GM20431 (cell line): ENCODE results near the gene MICAL2.

Experiments
- in situ Hi-C: fragments of 300-500 bp; cut with MseI, MboI; formaldehyde crosslinking; loops from one replicate; pipeline ENCODE4 v1.15.0; 2020; ENCODE audit warnings: low sequenced_read_pairs; ENCODE audit not compliant: unreplicated experiment

Gene MICAL2

DNA sequence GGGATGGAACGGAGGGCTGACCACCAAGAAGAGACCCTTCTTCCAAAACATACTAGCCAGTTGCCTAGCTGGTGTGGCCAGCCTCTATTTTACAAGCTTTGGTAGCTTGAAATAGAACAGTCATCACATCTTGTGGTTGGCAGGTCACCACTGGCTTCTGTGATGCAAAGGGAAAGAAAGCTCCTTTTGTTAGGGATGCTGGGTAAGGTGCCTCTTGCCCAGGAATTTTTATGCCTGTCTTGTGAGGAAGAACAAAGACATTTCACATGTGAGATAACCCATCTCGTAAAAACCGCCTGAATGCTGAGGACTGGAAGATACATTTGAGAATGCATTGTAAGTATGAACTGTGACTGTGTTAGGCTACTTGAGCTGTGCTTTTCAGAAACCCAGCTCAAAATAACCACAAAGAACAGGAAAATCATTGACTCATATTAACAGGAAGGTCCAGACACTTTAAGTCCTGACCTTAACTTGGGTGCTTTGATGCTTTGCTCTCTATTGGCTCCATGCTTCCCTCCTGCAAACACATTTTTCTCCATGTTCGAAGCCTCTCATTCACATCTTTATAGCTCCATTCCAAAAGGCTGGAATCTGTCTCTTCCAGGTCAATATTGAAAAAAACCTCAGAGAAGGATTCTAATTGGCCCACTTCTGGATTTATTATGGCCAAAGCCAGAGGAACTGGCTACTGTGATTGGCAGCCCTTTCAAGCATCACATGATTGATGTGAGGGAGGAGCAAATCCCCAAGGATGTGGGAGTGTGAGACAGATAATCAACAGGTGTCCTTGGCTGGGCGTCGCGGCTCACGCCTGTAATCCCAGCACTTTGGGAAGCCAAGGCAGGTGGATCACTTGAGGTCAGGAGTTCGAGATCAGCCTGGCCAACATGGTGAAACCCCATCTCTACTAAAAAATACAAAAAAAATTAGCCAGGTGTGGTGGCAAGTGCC lies 53.9 kb downstream of the MICAL2 start:
- in situ Hi-C loops = no loop called here

DNA sequence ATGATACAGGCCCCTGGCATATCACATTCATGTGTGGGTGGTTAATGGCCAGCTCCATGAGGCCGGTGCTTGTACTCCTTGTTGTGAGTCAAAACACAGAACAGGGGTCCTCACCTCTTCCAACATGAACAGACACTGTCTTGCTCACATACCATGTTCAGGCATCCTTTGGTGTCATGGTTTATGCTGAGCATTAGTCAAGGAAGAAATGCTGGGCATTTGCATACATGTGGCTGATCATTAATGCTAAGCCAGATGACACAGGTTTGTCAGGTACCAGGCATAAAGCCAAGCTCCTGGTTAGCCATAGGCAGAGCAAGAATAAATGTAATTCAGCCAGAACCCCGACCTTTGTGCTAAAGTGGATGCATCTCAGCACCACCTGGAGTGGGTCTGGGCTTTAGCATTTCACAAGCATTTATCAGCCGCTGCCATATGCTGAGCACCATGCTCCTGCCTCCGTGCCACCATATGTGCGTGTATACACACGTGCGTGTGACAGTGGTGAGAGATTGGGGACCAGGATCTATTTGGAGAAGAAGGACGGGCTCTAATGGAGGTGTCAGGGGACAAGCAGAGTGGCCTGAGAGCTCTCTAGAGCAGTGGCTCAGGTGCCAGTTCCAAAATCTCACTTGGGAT lies 55.0 kb downstream of the MICAL2 start:
- in situ Hi-C loops = no loop called here

GRCh38 chr11:12166299-12167060 lies 56.1 kb downstream of the MICAL2 start:
- in situ Hi-C loops = no loop called here

DNA sequence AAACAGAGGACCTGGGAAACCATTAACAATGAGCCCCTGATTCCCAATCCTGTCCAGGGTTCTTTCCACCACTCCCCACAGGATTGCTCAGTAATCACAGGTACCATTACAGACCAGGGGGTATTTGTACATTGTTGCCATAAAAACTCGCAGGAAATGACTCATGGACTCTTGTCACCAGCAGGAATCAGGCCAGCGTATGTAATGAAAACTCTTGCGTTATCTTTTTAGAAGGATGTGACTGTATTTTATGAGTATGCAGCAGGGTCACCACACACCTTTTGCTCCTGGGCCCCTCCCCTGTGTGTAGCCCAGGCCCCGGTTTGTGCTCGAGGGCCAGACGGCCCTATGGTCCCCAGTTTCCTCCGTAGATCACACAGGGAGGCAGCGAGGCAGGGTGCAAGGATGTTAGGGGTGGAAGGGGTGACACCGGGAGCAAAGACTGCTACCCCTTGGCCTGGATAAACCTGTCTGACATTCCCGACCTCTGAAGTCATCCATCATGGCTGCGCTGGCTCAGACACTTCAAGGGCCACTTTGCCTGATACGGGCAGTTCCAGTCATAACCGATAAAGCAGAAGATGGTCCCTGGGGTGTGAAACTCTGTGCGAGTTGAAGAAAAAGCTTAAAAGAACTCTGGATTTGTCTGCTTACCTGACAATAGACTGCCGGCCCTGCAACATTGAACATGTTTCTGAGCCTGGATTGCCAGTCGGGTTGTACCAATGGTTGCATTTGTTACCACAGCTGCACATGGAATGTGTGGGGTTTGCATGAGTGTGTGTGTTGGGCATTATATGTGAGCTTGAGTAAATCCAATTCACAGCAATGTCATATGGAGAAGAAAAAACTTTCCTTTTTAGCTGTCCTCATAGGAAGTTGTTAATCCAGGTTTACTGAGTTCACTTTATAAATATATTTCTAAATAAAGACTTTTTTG lies 56.9 kb downstream of the MICAL2 start:
- in situ Hi-C loops = no loop called here

GRCh38 chr11:12168114-12168513 lies 57.7 kb downstream of the MICAL2 start:
- in situ Hi-C loops = no loop called here

GRCh38 chr11:12169822-12170221 lies 59.4 kb downstream of the MICAL2 start:
- in situ Hi-C loops = no loop called here

- in situ Hi-C loops = no loop called here
Measured at GRCh38 chr11:12170501-12170900, 60.1 kb downstream of the MICAL2 start.

DNA sequence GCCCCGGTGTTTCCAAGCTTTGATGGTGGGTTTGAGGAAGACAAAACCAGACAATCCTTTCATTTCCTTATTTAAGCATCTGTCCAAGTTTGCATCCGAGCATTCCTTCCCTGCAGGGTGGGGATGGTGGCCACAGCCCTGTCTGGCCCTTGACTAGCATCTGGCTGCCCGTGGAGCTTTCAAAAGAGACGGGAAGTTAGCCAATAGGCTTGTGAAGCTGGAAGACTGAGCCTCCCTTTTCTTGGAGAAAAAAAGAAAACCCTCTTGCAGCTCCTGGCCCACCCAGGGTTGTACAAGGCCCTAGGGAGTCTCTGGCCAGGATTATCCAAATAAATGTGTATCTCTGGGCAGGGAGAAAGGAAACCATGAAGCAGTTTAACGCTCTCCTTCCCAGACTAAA lies 60.6 kb downstream of the MICAL2 start:
- in situ Hi-C loops = no loop called here

DNA sequence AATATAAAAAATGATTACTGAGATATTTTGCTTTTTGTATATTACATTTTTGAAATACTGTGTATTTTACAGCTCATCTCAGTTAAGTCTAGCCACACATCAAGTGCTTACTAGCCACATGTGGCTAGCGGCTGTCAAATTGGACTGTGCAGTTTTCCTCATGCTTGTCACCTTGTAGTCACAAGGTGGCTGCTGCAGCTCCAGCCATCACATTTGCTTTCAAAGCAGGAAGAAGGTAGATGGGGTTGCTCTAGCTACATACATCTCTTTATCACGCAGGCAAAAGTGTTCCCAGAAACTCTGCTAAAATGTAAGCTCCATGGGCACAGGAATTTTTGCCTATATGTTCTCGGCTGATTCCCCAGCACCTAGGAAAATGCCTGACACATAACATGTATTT lies 61.5 kb downstream of the MICAL2 start:
- in situ Hi-C loops = no loop called here

DNA sequence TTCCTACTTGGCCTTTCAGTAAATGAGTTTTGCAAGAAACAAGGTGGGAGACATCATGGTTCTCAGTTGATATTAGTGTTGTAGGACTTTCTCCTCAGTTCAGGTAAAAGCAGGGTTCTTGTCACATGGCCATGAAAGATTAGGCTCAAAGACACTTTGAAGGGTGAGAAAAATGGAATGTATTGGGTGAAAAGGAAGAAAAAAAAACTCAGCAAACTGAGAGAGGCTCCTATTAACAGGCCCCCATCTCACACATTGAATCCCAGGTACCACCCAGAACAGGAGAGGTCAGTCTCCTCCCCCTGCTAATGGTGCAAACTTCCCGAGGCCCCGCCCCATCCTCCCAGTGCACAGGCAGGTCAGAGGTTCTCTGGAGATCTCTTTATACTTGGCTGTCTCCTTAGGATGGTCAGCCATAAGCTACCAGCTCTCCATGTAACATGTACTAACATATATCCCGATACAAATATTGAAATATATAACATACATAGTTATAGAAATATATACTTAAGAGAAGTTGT lies 62.2 kb downstream of the MICAL2 start:
- in situ Hi-C loops = no loop called here

DNA sequence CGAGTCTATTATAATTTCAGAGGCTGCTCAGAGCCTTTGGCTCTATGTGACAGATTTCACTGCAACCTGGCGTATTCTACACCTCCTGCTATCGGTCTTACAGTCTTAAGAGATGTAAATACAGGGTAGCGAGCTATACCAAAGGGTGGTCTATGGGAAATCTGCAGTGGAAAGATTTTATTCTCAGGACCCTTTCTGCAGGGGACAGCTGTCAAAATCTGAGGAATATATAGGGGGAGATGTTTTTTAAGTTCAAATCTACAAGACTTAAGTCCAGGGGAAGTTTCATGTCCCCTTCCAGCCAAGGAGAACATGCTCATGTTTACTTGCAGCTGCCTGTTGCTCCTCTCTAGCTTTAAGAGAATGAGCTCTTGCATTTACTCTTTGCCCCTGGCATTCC lies 62.7 kb downstream of the MICAL2 start:
- in situ Hi-C loops = no loop called here

- in situ Hi-C loops = no loop called here
Measured at GRCh38 chr11:12174128-12174476, 63.7 kb downstream of the MICAL2 start.

DNA sequence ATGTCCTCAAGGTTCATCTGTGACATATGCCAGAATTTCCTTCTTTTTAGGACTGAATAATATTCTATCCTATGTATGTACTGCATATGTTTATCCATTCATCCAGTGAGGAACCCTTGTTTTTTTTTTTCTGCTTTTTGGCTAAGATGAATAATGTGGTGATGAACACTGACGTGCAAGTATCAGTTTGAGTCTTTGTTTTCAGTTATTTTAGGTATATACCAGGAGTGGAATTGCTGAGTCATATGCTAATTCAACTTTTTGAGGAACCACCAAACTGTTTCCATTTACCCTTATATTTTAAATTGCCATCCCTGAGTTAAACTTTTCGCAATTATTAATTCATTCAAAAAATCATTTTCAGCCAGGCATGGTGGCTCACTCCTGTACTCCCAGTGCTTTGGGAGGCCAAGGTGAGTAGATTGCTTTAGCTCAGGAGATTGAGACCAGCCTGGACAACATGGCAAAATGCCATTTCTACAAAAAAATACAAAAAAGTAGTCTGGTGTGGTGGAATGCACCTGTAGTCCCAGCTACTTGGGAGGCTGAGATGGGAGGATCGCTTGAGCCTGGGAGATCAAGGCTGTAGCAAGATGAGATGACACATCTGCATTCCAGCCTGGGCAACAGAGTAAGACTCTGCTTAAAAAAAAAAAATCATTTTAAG lies 64.2 kb downstream of the MICAL2 start:
- in situ Hi-C loops = no loop called here

DNA sequence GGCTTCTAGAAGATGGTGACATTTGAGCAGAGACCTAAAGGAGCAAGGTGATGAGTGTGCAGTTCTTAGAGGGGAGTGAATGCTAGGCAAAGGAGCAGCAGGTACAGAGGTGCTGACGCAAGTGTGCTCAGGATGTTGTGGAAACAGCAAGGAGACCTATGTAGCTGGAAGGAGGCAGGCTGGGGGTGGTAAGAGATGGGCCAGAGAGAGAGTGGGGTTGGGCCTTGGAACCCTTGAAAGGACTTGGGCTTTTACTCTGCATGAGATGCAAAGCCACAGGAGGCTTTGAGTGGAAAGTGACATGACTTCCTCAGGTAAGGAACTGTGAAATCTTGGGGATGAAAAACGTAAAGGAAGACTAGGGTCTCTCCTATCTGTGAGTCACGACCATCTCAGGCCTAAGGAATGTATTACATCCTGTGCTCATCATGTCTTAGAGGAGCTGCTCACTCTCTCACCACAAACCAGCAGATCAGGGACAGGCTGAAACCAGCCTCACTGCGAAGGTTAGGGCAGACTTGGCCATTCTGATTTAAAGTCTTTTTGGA lies 65.4 kb downstream of the MICAL2 start:
- in situ Hi-C loops = no loop called here

DNA sequence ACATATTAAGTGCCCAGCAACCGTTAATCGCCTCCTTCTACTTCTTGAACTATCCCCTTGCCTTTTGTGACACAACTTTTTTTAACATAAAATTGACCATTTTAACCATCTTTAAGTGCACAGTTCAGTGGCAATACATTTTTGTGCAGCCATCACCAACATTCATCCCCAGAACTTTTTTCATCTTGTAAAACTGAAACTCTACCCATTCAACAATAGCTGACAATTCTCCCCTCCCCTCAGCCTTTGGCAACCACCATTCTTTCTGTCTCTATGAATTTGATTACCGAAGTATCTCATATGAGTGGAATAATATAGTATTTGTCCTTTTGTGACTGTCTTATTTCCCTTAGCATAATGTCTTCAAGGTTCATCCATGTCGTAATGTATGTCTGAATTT lies 66.0 kb downstream of the MICAL2 start:
- in situ Hi-C loops = no loop called here

DNA sequence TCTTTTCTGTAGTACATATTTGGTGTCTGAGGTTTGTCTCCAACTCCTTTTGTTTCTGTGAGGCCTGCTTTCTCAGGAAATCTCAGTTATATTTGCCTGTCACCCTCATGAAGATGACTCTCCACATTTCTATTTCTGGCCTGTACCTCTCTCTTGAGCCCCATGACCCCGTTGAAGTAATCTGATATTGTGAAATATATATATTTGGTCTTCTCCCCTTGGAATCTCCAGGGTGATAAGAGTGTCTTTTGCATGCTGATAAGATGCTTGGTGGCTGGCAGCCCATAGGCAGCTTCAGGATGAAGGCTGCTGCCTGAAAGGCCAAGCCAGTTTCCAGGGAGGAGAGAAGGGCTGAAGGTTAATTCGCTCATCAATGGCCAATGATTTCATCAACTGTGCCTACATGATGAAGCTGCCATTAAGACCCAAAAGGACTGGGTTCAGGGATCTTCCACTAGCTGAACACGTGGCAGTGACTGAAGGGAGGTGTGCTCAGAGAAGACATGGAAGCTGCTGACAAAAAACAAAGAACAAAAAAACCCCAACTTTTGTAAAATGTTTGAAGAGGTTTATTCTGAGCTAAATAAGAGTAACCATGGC lies 67.4 kb downstream of the MICAL2 start:
- in situ Hi-C loops = no loop called here

DNA sequence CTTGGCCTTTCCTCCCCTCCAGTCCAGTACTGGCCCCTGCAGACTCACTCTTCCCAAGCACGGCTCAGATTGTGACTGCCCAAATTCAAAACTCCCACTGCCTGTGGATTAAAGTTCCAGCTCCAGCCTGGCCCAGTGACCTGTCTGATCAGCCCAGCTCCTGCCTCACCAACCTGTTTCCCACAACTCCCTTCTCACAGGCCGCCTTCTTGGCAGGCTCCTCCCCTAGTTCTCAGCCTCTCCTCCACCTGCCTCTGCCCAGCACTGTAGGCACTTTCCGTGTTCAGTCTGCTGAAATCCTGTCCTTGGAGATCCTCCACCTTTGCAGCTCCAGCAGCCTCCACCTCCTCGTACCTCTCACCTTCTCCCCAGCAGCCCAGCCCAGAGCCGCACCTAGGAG lies 68.6 kb downstream of the MICAL2 start:
- in situ Hi-C loops = no loop called here

DNA sequence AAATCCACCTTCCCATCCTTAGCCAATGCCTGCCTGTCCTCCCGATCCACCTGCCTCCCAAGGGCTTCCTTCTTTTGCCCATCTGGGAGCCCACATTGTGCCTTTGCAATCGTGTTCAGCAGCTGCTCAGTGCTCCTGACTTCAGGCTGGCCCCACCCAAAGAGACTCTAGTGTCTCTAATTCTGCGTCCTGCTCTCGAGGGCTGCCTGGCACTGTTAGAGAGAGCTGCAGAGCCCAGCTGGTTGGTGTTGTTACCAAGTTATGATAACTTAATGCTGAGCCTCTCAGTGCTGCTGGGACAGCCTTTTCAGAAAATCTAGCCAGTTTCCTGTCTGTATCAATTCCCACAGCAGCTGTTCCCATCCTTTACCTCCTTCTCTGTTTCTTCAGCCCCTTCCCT lies 69.1 kb downstream of the MICAL2 start:
- in situ Hi-C loops = no loop called here
